GM23338 (cell line): ENCODE measurements around the gene CYP1B1. TPM values are rescaled to one million over a fixed set of nuclear protein-coding genes. Genes with fewer than 3 reads are reported as not detected.
A peak's percentile ranks its signal among the peaks of the same experiment; 100 is the strongest.

Experiments used
- ATAC-seq: fragments of 200-7000 bp; cut with Tn5 transposase; 3 replicates; pipeline ENCODE4 v1.9.1; 2020
- DNase-seq: peaks from one replicate; pipeline ENCODE4 v3.0.0-alpha.2; 2015; ENCODE audit warnings: low spot score
- H2AFZ ChIP-seq: fragments of 200-600 bp; sonication (generic); 2 replicates; pipeline ENCODE4 v1.8.0; 2016; ENCODE audit warnings: antibody characterized with exemption, mild to moderate bottlenecking, moderate library complexity
- H3F3A ChIP-seq: fragments of 200-600 bp; sonication (generic); replicated peaks from 2 replicates; pipeline ENCODE4 v1.8.0; 2017; ENCODE audit warnings: antibody characterized with exemption, mixed run types, low read depth
- H3K27ac ChIP-seq: fragments of 200-600 bp; sonication (generic); 2 replicates; pipeline ENCODE4 v1.6.1; 2016; ENCODE audit warnings: low read depth
- H3K27me3 ChIP-seq: fragments of 200-600 bp; sonication (generic); 2 replicates; pipeline ENCODE4 v1.8.0; 2016; ENCODE audit warnings: mild to moderate bottlenecking, mixed run types, moderate library complexity; ENCODE audit not compliant: insufficient read depth
- H3K36me3 ChIP-seq: fragments of 200-600 bp; sonication (generic); 2 replicates; pipeline ENCODE4 v1.8.0; 2016; ENCODE audit warnings: mild to moderate bottlenecking; ENCODE audit not compliant: insufficient read depth
- H3K4me1 ChIP-seq: fragments of 200-600 bp; sonication (generic); 2 replicates; pipeline ENCODE4 v1.8.0; 2016; ENCODE audit warnings: mild to moderate bottlenecking, moderate library complexity; ENCODE audit not compliant: insufficient read depth
- H3K4me2 ChIP-seq: fragments of 200-600 bp; sonication (generic); 2 replicates; pipeline ENCODE4 v1.7.1; 2017; ENCODE audit warnings: mixed run types
- H3K4me3 ChIP-seq: fragments of 200-600 bp; sonication (generic); 2 replicates; pipeline ENCODE4 v1.6.1; 2016; ENCODE audit warnings: mixed run types
- H3K79me2 ChIP-seq: fragments of 200-600 bp; sonication (generic); replicated peaks from 2 replicates; pipeline ENCODE4 v1.8.0; 2017; ENCODE audit warnings: mild to moderate bottlenecking; ENCODE audit not compliant: insufficient read depth
- H3K9me2 ChIP-seq: fragments of 200-600 bp; sonication (generic); 2 replicates; pipeline ENCODE4 v1.8.0; 2017; ENCODE audit not compliant: insufficient read depth
- H4K20me1 ChIP-seq: fragments of 200-600 bp; sonication (generic); replicated peaks from 2 replicates; pipeline ENCODE4 v1.8.0; 2017; ENCODE audit warnings: mild to moderate bottlenecking; ENCODE audit not compliant: insufficient read depth
- H3K27ac Mint-ChIP-seq: 2 replicates; pipeline ENCODE4 v1.8.0; 2020; ENCODE audit warnings: inconsistent platforms, mild to moderate bottlenecking, moderate library complexity, mixed read lengths
- H3K27me3 Mint-ChIP-seq: 3 replicates; pipeline ENCODE4 v1.8.0; 2022; ENCODE audit warnings: low read depth, mild to moderate bottlenecking, moderate library complexity, mixed read lengths, inconsistent platforms; ENCODE audit not compliant: insufficient read depth, poor library complexity
- H3K36me3 Mint-ChIP-seq: 3 replicates; pipeline ENCODE4 v1.8.0; 2021; ENCODE audit warnings: low read depth, mild to moderate bottlenecking, inconsistent platforms, moderate library complexity, mixed read lengths
- H3K4me1 Mint-ChIP-seq: 3 replicates; pipeline ENCODE4 v1.8.0; 2020; ENCODE audit warnings: mild to moderate bottlenecking, inconsistent platforms, mixed read lengths
- H3K4me3 Mint-ChIP-seq: 3 replicates; pipeline ENCODE4 v1.8.0; 2021; ENCODE audit warnings: moderate library complexity, mild to moderate bottlenecking, inconsistent platforms, mixed read lengths
- H3K9me3 Mint-ChIP-seq: 3 replicates; pipeline ENCODE4 v1.8.0; 2020; ENCODE audit warnings: moderate library complexity, mild to moderate bottlenecking, inconsistent platforms, mixed read lengths
- CREB1 ChIP-seq: fragments of 250-450 bp; sonication (Bioruptor Pico); IDR thresholded peaks from 2 replicates; pipeline ENCODE4 v1.5.0; 2020; ENCODE audit warnings: low read depth, mild to moderate bottlenecking, moderate library complexity
- ETS1 ChIP-seq: IDR thresholded peaks from 2 replicates; pipeline ENCODE4 v1.6.1; 2016; ENCODE audit warnings: antibody characterized with exemption
- EZH2 ChIP-seq: fragments of 200-600 bp; sonication (generic); IDR thresholded peaks from one replicate; pipeline ENCODE4 v1.8.0; 2017; ENCODE audit warnings: antibody characterized with exemption, mild to moderate bottlenecking, low read depth; ENCODE audit not compliant: unreplicated experiment
- EZH2phosphoT487 ChIP-seq: fragments of 200-600 bp; sonication (generic); IDR thresholded peaks from one replicate; pipeline ENCODE4 v1.8.1; 2018; ENCODE audit warnings: antibody characterized with exemption; ENCODE audit not compliant: unreplicated experiment
- NANOG ChIP-seq: IDR thresholded peaks from 2 replicates; pipeline ENCODE4 v1.6.1; 2016; ENCODE audit warnings: antibody characterized with exemption, borderline replicate concordance
- POLR2AphosphoS5 ChIP-seq: IDR thresholded peaks from 2 replicates; pipeline ENCODE4 v1.6.1; 2016; ENCODE audit warnings: antibody characterized with exemption, low read depth
- REST ChIP-seq: IDR thresholded peaks from one replicate; pipeline ENCODE4 v1.6.1; 2018; ENCODE audit warnings: antibody characterized with exemption; ENCODE audit not compliant: unreplicated experiment
- ZNF331 ChIP-seq: fragments of 250-450 bp; sonication (Bioruptor Pico); IDR thresholded peaks from 2 replicates; pipeline ENCODE4 v1.5.0; 2020; ENCODE audit warnings: low read depth, mild to moderate bottlenecking, moderate library complexity
- polyA plus RNA-seq: library from polyadenylated mRNA; unstranded; fragments of >200 nt; fragmentation: Nextera tagmentation; extraction: Ambion mirVana; gene quantifications from 2 replicates; pipeline ENCODE4 v1.2.1, GENCODE V29; 2016
- total RNA-seq: library from RNA; depleted of rRNA; stranded (reverse); fragments of >200 nt; shearing (Covaris generic); gene quantifications from 2 replicates; pipeline ENCODE4 v1.2.3, GENCODE V29; 2014

The CYP1B1 gene
- total and polyA plus RNA-seq, 2 experiments from 2014 or later: 3.3 to 6.2 TPM

GRCh38 chr2:38123911-38124310 is 48.0 kb upstream of the CYP1B1 start (continued):
- no peak for TF ChIP-seq REST
- no peak for TF ChIP-seq ETS1
- no peak for TF ChIP-seq CREB1 (CRISPR knock-in tag)

GRCh38 chr2:38122344-38122743 is 46.4 kb upstream of the CYP1B1 start:
- Histone ChIP-seq H3K4me3 (no peak overlapping the region), H3K27ac (no peak overlapping the region), H3K79me2 (no peaks in the 10 kb centered on the region), H3K4me1 (no peaks in the 10 kb centered on the region), H3K27me3 (no peaks in the 10 kb centered on the region), H3K9me2 (no peaks in the 10 kb centered on the region), H4K20me1 (no peaks in the 10 kb centered on the region), H3F3A (no peaks in the 10 kb centered on the region), H3K36me3 (no peaks in the 10 kb centered on the region; the same call in 1 of the 2 replicates), H2AFZ (peak overlapping the region; percentile 38; the same call in 1 of the 2 replicates), H3K4me2 (no peak overlapping the region)
- H3K4me3 Mint-ChIP-seq: no peak overlapping the region
- no peak for ATAC-seq
- peaks cover 19% of the 10 kb centered on the region for H3K9me3 Mint-ChIP-seq
- H3K4me1 Mint-ChIP-seq: no peaks in the 10 kb centered on the region
- TF ChIP-seq EZH2: no peak
- TF ChIP-seq REST: no peak
- TF ChIP-seq CREB1 (CRISPR knock-in tag): no peak
- TF ChIP-seq POLR2AphosphoS5: no peak
- no peak for TF ChIP-seq EZH2phosphoT487
- TF ChIP-seq ZNF331 (CRISPR knock-in tag): no peak
- TF ChIP-seq NANOG: no peak
- no peak for DNase-seq
- no peak overlapping the region for H3K27ac Mint-ChIP-seq
- peaks cover 18% of the 10 kb centered on the region for H3K36me3 Mint-ChIP-seq
- no peaks in the 10 kb centered on the region for H3K27me3 Mint-ChIP-seq
